GM18870 (cell line): ENCODE measurements around the gene STX12.
"Not testable (repeated sequence)": the region's sequence is repeated elsewhere in the genome, so short reads cannot be mapped to it uniquely, and the experiment has no call there.

ENCODE experiments used
- ATAC-seq: cut with Tn5 transposase; IDR thresholded peaks from one replicate; pipeline ENCODE4 v1.9.1; 2021; ENCODE audit warnings: moderate library complexity; ENCODE audit not compliant: unreplicated experiment

The STX12 gene

DNA sequence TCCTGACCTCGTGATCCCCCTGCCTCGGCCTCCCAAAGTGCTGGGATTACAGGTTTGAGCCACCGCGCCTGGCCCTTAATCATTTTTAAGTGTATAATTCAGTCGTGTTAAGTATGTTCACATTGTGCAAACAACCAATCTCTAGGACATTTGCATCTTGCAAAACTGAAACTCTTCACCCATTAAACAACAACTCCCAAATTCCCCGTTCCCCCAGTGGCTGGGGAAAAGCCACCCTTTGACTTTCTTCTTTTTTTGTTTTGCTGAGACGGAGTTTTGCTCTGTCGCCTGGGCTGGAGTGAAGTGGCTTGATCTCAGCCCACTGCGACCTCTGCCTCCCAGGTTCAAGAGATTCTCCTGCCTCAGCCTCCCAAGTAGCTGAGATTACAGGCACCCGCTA lies 92.8 kb downstream of the STX12 start:
- ATAC-seq = no peak

DNA sequence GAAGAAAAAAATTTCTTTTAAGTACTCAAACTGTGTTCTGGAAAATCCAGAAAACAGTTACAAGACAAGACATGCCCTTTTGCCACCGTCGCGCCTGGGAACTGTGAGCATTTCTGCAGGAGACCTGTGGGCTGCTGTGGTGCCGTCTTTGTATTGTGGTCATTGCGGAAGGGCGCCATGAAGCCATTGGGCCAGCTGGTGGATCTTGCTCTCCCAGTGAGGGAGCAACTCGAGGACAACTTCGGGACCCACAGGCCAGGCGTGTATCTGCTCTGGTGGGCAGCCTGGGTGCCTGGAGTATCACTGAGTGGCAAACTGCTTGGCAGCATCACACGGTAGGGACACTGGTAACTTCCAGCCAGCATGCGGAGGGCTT lies 95.5 kb downstream of the STX12 start:
- no peak for ATAC-seq

DNA sequence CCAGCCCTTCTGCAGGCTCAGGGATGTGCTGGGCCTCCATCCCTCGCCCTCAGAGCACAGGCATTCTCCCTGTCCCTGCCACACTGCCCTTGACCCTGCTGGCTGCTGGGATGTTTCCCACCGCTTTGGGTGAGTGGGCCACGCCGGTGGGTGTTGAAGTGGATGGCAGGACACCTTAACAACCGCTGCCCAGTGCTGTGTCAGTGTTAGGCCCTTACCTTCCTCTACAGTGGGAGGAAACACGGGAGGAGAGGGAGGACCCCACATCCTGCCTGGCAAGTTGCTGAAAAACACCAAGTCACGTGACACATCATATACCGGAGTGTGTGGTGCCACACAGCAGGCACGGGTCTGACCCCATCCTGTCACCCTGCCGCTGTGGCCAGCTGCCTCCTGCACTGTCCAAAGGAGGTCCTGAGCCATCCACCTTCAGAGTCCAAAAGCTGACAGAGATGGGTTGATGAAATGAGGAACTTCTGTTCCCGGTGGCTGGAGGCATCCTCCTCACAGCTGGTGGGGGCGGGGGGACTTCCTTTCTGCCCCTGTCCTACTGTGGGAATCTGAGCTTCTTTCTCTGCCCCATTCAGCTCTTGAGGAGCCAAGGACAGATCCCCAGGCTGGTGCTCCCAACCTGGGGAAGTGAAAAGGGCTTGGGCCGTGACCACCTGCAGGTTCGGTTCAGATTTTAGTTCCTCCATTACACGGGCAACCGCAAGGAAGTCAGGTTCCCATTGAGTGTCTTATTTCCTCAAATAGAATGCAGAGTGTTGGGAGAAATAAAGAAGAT lies 96.1 kb downstream of the STX12 start:
- ATAC-seq = no peak

DNA sequence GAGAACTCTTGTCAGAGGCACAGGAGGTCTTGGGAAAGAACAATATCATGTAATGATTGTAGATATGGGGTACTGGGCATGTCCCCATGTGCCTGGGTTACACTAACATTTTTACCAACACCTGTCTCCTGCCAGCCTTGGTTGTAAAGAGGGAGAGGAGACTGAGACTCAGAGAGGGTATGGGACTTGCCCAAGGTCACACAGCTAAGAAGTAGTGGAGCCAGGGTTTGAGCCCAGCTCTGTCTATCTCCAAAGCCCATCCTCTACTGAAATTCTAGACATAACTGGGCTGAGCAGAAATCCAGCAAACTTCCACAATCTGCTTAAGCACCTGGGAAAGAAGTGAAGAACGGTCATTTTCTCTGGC lies 96.7 kb downstream of the STX12 start:
- ATAC-seq = no peak

DNA sequence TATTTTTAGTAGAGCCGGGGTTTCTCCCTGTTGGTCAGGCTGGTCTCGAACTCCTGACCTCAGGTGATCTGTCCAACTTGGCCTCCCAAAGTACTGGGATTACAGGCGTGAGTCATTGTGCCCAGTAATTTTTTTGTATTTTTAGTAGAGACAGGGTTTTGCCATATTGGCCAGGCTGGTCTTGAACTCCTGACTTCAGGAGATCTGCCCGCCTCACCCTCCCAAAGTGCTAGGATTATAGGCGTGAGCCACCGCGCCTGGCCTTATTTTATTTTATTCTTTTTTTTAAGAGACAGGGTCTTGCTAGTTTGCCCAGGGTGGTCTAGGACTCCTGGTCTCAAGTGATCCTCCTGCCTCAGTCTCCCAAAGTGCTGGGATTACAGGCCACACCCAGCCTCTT lies 98.1 kb downstream of the STX12 start:
- ATAC-seq = not testable (repeated sequence)

DNA sequence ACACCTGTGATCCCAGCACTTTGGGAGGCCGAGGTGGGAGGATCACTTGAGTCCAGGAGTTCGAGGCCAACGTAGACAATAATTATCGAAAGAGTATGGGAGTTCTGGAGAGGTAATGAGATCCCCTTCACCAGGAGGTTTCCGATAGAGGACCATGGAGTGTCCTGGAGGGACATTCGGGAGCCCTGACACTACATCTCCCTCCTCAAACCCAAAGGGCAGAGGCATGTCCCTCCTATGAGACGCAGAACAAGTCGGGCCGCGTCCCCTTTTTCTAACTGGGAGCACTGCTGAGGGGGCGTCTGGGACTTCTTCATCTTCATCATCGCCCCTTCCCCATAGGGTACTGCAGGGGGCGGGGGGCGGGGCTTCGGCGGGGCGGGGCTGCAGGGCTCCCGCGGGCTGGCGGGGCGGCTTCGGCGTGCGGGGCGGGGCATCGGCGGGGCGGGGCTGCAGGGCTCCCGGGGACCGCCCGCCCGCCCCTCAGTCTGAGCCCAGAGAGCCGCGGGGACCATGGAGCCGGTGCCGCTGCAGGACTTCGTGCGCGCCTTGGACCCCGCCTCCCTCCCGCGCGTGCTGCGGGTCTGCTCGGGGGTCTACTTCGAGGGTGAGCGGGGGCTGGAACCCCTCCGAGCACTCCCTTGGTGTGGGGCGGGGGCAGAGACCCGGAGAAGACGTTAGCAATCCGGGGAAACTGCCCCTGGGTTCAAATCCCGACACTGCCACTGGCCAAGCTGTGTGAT lies 99.2 kb downstream of the STX12 start, which contains the start of gene THEMIS2:
TSS of gene THEMIS2 (plus strand) at position 486 of the 743 bp plus-strand sequence. CDS start at position 514, 28 bp downstream.
- no peak for ATAC-seq

DNA sequence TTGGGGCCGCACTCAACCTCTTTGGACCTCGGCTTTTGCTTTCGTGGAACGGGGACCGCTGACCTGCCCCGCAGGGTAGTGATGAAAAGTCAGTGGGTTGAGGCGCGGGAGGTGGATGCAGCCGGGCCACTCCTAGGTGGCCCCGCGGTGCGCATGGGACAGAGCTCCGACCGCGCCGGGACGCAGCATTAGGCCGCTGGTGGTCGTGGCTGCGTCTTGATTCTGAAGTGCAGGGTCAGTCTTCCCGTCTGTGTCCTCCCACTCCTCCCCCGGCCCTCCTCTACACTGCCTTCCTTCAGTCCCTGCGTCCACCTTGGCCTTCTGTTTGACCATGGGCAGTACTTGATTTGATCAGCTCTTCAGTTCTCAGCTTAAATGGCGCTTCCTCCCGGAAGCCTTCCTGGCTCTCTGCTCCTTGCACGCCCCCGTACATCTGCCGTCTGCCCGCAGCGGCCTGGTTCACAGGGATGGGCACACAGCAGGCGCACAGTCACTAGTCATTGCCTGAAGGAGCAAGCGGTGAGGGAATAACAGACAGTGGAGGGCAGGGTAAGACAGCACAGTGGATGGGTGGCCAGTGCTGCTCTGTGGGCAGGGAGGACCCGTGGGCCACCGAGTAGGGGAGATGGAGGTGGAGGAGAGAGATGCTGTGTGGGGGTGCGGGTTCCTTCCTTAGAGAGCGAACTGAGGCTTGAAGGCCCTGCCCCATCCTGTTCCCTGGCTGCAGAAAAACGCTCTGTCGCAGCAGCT lies 100.0 kb downstream of the STX12 start:
- ATAC-seq = no peak

DNA sequence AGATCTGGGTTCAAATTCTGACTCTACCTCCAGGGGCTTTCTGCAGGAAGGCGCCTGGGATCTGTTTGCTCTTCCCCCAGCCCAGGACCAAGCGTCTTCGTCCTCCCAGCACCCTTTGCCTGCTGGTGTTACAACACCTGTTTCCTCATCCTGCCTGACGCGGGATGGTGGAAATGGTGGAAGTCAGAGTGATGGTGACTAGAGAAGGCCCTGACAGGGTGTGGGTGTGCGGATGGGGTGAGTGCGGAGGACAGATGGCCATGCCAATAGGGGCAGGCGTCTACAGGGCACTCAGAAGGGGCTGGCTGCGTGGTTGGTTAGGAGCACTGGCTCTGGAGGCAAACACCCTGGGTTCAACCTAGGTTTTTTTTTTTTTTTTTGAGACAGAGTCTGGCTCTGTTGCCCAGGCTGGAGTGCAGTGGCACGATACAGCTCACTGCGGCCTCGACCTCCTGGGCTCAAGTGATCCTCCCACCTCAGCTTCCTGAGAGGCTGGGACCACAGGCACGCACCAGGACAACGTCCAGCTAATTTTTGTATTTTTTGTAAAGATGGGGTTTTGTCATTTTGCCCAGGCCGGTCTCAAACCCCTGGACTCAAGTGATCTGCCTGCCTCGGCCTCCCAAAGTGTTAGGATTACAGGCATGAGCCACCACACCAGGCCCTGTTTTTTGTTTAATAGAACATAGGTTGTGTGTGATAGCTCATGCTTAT lies 100.8 kb downstream of the STX12 start:
- ATAC-seq = no peak
